Measurements from ENCODE around the gene CENPL.
"Not testable (repeated sequence)": the region's sequence is repeated elsewhere in the genome, so short reads cannot be mapped to it uniquely, and the experiment has no call there.

Gene CENPL

GRCh38 chr1:173784997-173785396 is 39.7 kb downstream of the CENPL start:
- Histone ChIP-seq H3K9ac (ENCODE audit: low read length) (no peak overlapping the region), H3K27ac (ENCODE audit: low read length) (no peak overlapping the region), H3K36me3 (ENCODE audit: control insufficient read depth, low read depth, low read length) (peaks cover 17% of the 10 kb centered on the region), H3K4me3 (ENCODE audit: low read length) (no peak overlapping the region), H3K27me3 (ENCODE audit: control insufficient read depth, insufficient read depth, low read length) (no peaks in the 10 kb centered on the region), H3K4me1 (ENCODE audit: control insufficient read depth, low read depth, low read length) (no peaks in the 10 kb centered on the region), H3K9me3 (ENCODE audit: control insufficient read depth, low read depth, low read length) (no peaks in the 10 kb centered on the region)

GRCh38 chr1:173779936-173780335 is 44.7 kb downstream of the CENPL start:
- Histone ChIP-seq H3K27me3 (ENCODE audit: control insufficient read depth, insufficient read depth, low read length) (no peaks in the 10 kb centered on the region), H3K4me1 (ENCODE audit: control insufficient read depth, low read depth, low read length) (no peaks in the 10 kb centered on the region), H3K9me3 (ENCODE audit: control insufficient read depth, low read depth, low read length) (no peaks in the 10 kb centered on the region), H3K27ac (ENCODE audit: low read length) (no peak overlapping the region), H3K9ac (ENCODE audit: low read length) (no peak overlapping the region), H3K36me3 (ENCODE audit: control insufficient read depth, low read depth, low read length) (peaks cover 15% of the 10 kb centered on the region), H3K4me3 (ENCODE audit: low read length) (no peak overlapping the region)

DNA sequence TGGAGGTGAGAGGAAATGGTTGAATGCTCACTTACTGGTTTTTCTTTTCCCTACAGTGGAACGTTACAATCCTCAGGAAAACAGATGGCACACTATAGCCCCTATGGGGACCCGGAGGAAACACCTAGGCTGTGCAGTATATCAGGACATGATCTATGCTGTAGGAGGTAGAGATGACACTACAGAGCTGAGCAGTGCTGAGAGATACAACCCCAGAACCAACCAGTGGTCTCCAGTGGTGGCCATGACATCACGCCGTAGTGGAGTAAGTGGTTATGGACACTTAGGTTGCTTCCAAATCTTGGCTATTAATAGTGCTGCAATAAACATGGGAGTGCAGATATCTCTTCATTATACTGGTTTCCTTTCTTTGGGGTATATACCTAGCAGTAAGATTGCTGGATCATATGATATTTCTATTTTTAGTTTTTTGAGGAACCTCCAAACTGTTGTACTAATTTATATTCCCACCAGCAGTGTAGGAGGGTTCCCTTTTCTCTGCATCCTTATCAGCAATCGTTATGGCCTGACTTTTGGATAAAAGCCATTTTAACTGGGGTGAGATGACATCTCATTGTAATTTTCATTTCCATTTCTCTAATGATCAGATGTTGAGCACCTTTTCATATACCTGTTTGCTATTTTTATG is 49.0 kb downstream of the CENPL start:
- Histone ChIP-seq H3K36me3 (ENCODE audit: control insufficient read depth, low read depth, low read length) (no peaks in the 10 kb centered on the region), H3K27ac (ENCODE audit: low read length) (no peak overlapping the region), H3K27me3 (ENCODE audit: control insufficient read depth, insufficient read depth, low read length) (no peaks in the 10 kb centered on the region), H3K4me1 (ENCODE audit: control insufficient read depth, low read depth, low read length) (no peaks in the 10 kb centered on the region), H3K9me3 (ENCODE audit: control insufficient read depth, low read depth, low read length) (no peaks in the 10 kb centered on the region), H3K9ac (ENCODE audit: low read length) (no peak overlapping the region), H3K4me3 (ENCODE audit: low read length) (no peak overlapping the region)

GRCh38 chr1:173771560-173771959 is 53.1 kb downstream of the CENPL start:
- no peak overlapping the region for H3K9ac ChIP-seq (ENCODE audit: low read length)
- no peaks in the 10 kb centered on the region for H3K9me3 ChIP-seq (ENCODE audit: control insufficient read depth, low read depth, low read length)
- H3K4me3 ChIP-seq (ENCODE audit: low read length) = no peak overlapping the region
- no peaks in the 10 kb centered on the region for H3K4me1 ChIP-seq (ENCODE audit: control insufficient read depth, low read depth, low read length)
- H3K27me3 ChIP-seq (ENCODE audit: control insufficient read depth, insufficient read depth, low read length) = no peaks in the 10 kb centered on the region
- H3K27ac ChIP-seq (ENCODE audit: low read length) = no peak overlapping the region
- peaks cover 3% of the 10 kb centered on the region for H3K36me3 ChIP-seq (ENCODE audit: control insufficient read depth, low read depth, low read length)

DNA sequence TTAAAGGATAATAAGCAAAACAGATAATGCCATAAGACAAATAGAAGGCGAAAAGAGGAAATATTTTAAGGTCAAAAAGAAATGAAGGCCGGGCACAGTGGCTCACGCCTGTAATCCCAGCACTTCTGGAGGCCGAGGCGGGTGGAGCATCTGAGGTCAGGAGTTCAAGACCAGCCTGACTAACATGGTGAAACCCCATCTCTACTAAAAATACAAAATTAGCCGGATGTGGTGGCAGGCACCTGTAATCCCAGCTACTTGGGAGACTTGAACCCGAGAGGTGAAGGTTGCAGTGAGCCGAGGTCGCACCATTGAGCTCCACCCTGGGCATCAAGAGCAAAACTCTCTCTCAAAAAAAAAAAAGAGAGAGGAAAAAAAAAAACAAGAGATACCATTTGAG is 54.4 kb downstream of the CENPL start:
- not testable (repeated sequence) for H3K36me3 ChIP-seq (ENCODE audit: control insufficient read depth, low read depth, low read length); H3K4me1 ChIP-seq (ENCODE audit: control insufficient read depth, low read depth, low read length); H3K4me3 ChIP-seq (ENCODE audit: low read length); H3K27me3 ChIP-seq (ENCODE audit: control insufficient read depth, insufficient read depth, low read length); H3K9ac ChIP-seq (ENCODE audit: low read length); H3K9me3 ChIP-seq (ENCODE audit: control insufficient read depth, low read depth, low read length); H3K27ac ChIP-seq (ENCODE audit: low read length)

DNA sequence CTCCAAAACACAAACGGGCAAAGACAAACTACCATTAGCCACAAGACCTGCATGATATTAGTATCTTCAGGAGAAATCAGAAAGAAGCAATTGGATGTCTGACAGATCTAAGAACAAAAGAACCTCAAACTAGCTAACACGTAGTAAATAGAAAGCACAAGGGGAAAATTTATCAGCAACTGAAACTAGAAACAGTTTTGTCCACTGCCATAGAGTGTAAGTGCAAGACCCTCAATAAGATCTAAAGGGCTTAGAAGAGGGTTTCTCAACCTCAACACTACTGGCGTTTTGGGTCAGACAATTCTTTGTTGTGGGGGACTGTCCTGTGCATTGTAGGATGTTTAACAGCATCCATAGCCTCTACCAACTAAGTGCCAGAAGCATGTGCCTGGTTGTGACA is 55.9 kb downstream of the CENPL start:
- Histone ChIP-seq H3K9me3 (ENCODE audit: control insufficient read depth, low read depth, low read length) (no peaks in the 10 kb centered on the region), H3K4me3 (ENCODE audit: low read length) (no peak overlapping the region), H3K27me3 (ENCODE audit: control insufficient read depth, insufficient read depth, low read length) (no peaks in the 10 kb centered on the region), H3K27ac (ENCODE audit: low read length) (no peak overlapping the region), H3K4me1 (ENCODE audit: control insufficient read depth, low read depth, low read length) (no peaks in the 10 kb centered on the region), H3K36me3 (ENCODE audit: control insufficient read depth, low read depth, low read length) (peaks cover 3% of the 10 kb centered on the region), H3K9ac (ENCODE audit: low read length) (no peak overlapping the region)

- Histone ChIP-seq H3K36me3 (ENCODE audit: control insufficient read depth, low read depth, low read length) (peaks cover 3% of the 10 kb centered on the region), H3K9me3 (ENCODE audit: control insufficient read depth, low read depth, low read length) (no peaks in the 10 kb centered on the region), H3K27me3 (ENCODE audit: control insufficient read depth, insufficient read depth, low read length) (no peaks in the 10 kb centered on the region), H3K9ac (ENCODE audit: low read length) (no peak overlapping the region), H3K27ac (ENCODE audit: low read length) (no peak overlapping the region), H3K4me3 (ENCODE audit: low read length) (no peak overlapping the region), H3K4me1 (ENCODE audit: control insufficient read depth, low read depth, low read length) (no peaks in the 10 kb centered on the region)
Measured at GRCh38 chr1:173768206-173768605, 56.5 kb downstream of the CENPL start.

GRCh38 chr1:173764331-173764730 is 60.4 kb downstream of the CENPL start:
- H3K9me3 ChIP-seq (ENCODE audit: control insufficient read depth, low read depth, low read length); H3K27me3 ChIP-seq (ENCODE audit: control insufficient read depth, insufficient read depth, low read length); H3K4me3 ChIP-seq (ENCODE audit: low read length); H3K27ac ChIP-seq (ENCODE audit: low read length); H3K36me3 ChIP-seq (ENCODE audit: control insufficient read depth, low read depth, low read length); H3K4me1 ChIP-seq (ENCODE audit: control insufficient read depth, low read depth, low read length); H3K9ac ChIP-seq (ENCODE audit: low read length): not testable (repeated sequence)

GRCh38 chr1:173758980-173759379 is 65.7 kb downstream of the CENPL start:
- Histone ChIP-seq H3K9ac (ENCODE audit: low read length) (no peak overlapping the region), H3K27ac (ENCODE audit: low read length) (no peak overlapping the region), H3K36me3 (ENCODE audit: control insufficient read depth, low read depth, low read length) (peaks cover 18% of the 10 kb centered on the region)

GRCh38 chr1:173758110-173758509 is 66.6 kb downstream of the CENPL start:
- Histone ChIP-seq H3K4me3 (ENCODE audit: low read length) (no peak overlapping the region), H3K27me3 (ENCODE audit: control insufficient read depth, insufficient read depth, low read length) (no peaks in the 10 kb centered on the region), H3K4me1 (ENCODE audit: control insufficient read depth, low read depth, low read length) (no peaks in the 10 kb centered on the region), H3K9me3 (ENCODE audit: control insufficient read depth, low read depth, low read length) (peaks cover 2% of the 10 kb centered on the region), H3K9ac (ENCODE audit: low read length) (no peak overlapping the region), H3K36me3 (ENCODE audit: control insufficient read depth, low read depth, low read length) (peaks cover 18% of the 10 kb centered on the region), H3K27ac (ENCODE audit: low read length) (no peak overlapping the region)

More at GRCh38 chr1:173758980-173759379, 65.7 kb downstream of the CENPL start:
- Histone ChIP-seq H3K4me3 (ENCODE audit: low read length) (no peak overlapping the region), H3K4me1 (ENCODE audit: control insufficient read depth, low read depth, low read length) (no peaks in the 10 kb centered on the region), H3K9me3 (ENCODE audit: control insufficient read depth, low read depth, low read length) (peaks cover 2% of the 10 kb centered on the region), H3K27me3 (ENCODE audit: control insufficient read depth, insufficient read depth, low read length) (no peaks in the 10 kb centered on the region)

GRCh38 chr1:173757666-173758065 is 67.0 kb downstream of the CENPL start:
- Histone ChIP-seq H3K27me3 (ENCODE audit: control insufficient read depth, insufficient read depth, low read length) (no peaks in the 10 kb centered on the region), H3K9ac (ENCODE audit: low read length) (no peak overlapping the region), H3K4me3 (ENCODE audit: low read length) (no peak overlapping the region), H3K9me3 (ENCODE audit: control insufficient read depth, low read depth, low read length) (peaks cover 2% of the 10 kb centered on the region), H3K36me3 (ENCODE audit: control insufficient read depth, low read depth, low read length) (peaks cover 18% of the 10 kb centered on the region), H3K27ac (ENCODE audit: low read length) (no peak overlapping the region), H3K4me1 (ENCODE audit: control insufficient read depth, low read depth, low read length) (no peaks in the 10 kb centered on the region)

DNA sequence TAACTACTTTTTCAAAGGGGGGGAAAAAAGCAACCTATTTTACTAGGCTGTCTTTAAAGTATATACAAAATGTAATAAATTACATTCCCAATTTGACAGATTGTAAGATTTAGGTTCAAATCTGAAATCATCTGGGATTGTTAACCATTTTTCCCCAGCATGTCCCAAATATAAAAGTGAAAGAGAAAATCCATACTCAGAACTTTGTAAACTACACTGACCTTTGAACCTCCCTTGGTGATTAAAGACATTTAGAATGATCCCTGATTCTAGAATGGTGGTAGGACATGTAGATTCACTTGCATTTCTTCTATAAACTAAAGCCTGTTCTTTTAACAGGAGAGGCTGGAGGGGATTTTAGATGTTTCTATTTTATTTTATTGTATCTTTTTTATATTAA is 70.9 kb downstream of the CENPL start:
- Histone ChIP-seq H3K4me3 (ENCODE audit: low read length) (no peak overlapping the region), H3K4me1 (ENCODE audit: control insufficient read depth, low read depth, low read length) (no peaks in the 10 kb centered on the region), H3K36me3 (ENCODE audit: control insufficient read depth, low read depth, low read length) (peaks cover 18% of the 10 kb centered on the region), H3K9ac (ENCODE audit: low read length) (no peak overlapping the region), H3K9me3 (ENCODE audit: control insufficient read depth, low read depth, low read length) (no peaks in the 10 kb centered on the region), H3K27ac (ENCODE audit: low read length) (no peak overlapping the region), H3K27me3 (ENCODE audit: control insufficient read depth, insufficient read depth, low read length) (no peaks in the 10 kb centered on the region)
